ENCODE results near the gene BMPR2.
"Not testable (repeated sequence)": the region's sequence is repeated elsewhere in the genome, so short reads cannot be mapped to it uniquely, and the experiment has no call there.

Gene BMPR2

DNA sequence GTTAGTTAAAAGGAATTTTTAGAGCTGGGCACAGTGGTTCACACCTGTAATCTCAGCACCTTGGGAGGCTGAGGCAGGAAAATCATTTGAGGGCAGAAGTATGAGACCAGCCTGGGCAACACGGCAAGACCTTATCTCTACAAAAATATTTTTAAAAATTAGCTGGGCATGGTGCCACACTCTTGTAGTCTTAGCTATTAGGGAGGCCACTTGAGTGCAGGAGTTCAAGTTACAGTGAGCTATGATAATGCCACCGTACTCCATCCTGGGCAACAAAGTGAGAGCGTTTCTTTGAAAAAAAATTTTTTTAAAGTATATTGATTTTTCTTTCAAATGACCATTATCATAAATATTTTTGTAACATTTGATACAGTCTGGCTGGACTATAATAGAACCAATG, 165.0 kb downstream of the BMPR2 start:
- peak in 2 of 3 experiments; percentile 2 to 22 for DNase-seq

DNA sequence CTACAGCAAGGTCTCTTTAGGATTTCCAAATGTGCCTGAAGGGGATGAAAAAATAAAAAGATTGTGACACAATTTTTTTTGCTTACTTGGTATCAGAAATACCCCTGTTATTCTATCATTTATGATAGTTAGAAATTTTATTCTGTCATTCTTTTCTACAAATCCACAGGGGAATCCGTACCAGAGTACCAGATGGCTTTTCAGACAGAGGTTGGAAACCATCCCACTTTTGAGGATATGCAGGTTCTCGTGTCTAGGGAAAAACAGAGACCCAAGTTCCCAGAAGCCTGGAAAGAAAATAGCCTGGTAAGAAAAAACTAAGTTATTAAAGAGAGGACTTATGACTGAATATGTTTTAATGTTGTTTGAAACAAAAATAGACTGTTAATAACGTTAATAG, 166.0 kb downstream of the BMPR2 start:
- DNase-seq = no peak

DNA sequence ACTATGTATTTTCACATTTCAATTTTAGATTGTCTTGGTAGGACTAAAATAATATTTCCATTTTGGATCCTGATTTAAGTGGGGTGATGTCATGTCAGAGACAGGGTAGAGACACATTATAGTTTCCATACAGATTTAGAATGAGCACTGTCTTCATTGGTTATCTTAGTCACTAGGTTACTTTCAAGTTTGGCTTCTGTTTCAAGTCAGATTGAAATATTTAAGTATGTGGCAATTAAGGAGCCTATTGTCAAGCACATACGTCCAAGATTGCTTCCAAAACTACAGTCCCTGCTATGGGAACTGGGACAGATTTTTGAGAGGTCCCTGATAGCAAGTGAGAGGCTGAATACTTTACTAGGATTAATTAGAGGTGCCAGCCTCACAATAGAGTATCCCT, 169.4 kb downstream of the BMPR2 start:
- DNase-seq = no peak

DNA sequence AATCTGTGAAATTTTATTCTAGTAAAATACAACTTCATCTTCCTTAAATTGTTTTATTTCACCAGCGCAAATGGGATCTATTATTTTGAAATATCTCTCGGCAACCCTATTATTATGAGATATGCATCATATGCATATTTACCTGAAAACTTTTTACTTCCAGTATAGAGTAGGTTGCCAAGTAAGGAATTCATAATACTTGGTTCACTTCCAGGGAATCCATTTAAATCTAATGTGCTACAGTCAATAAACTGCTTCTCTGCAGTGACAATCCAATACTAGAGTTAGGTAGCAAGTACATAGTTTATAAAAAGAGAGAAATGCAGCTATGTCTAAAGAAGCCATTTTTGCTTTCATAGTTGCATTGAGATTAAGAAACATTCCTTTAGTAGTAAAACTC, 169.8 kb downstream of the BMPR2 start:
- DNase-seq = no peak

DNA sequence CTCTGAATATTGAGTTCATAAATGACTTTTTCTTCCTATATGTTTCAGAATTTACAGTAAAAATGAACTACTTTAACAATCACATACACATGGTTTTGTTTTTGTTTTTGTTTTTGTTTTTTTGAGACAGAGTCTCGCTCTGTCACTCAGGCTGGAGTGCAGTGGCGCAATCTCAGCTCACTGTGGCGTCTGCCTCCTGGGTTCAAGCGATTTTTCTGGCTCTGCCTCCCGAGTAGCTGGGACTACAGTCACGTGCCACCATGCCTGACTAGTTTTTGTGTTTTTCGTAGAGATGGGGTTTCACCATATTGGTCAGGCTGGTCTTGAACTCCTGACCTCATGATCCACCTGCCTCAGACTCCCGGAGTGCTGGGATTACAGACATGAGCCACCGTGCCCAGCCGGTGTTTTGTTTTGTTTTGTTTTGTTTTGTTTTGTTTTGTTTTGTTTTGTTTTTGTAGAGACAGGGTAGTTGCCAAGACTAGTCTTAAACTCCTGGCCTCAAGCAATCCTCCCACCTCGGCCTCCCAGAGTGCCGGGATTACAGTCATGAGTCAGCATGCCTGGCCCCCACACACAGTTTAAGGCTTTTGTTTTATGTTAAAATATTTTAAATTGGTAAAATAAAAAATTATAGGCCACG, 170.5 kb downstream of the BMPR2 start:
- DNase-seq = not testable (repeated sequence)

DNA sequence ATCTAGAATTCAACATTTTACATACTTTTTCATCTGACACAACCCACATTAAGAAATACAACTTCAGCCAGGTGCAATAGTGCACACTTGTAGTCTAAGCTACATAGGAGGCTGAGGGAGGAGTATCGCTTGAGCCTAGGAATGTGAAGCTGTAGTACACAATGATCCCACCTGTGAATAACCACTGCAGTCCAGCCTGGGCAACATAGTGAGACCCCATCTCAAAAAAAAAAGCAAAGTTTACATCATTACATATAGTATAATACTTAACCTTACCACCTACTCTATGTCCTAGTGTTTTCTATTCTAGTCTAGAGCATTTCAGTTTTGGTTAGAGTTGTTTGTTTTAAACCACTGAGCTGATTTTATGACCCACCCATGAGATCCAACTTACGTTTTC, 172.1 kb downstream of the BMPR2 start:
- DNase-seq = no peak

DNA sequence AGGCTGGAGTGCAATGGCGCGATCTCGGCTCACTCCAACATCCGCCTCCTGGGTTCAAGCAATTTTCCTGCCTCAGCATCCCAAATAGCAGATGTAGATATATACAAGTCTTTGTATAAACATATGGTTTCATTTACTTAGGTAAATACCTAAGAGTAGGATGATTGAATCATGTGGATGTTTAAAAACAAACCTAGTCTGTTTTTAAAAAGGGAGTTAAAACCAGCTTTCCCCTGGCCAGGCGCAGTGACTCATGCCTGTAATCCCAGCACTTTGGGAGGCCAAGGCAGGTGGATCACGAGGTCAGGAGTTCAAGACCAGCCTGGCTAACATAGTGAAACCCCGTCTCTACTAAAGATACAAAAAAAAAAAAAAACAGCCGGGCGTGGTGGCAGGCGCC, 174.9 kb downstream of the BMPR2 start:
- DNase-seq = not testable (repeated sequence)

DNA sequence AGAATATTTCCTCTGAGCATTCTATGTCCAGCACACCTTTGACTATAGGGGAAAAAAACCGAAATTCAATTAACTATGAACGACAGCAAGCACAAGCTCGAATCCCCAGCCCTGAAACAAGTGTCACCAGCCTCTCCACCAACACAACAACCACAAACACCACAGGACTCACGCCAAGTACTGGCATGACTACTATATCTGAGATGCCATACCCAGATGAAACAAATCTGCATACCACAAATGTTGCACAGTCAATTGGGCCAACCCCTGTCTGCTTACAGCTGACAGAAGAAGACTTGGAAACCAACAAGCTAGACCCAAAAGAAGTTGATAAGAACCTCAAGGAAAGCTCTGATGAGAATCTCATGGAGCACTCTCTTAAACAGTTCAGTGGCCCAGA, 179.2 kb downstream of the BMPR2 start:
- no peak for DNase-seq

DNA sequence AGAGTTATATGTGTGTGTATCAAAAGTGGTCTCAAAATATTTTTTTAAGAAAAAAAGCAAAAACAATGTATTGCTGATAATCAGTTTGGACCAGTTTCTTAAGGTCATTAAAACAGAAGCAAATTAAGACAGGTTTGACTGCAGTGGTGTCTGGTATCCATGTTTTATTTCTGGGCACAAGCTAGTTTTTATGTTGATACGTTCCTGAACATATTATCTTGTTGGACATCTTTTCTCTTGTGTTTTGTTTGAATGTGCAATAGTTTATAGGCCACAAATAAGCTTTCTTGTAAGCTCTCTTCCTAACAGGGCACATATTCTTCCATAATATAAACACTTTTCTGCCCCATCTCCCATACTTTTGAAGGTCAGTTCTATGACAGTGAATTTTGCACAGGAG, 184.1 kb downstream of the BMPR2 start:
- no peak for DNase-seq

DNA sequence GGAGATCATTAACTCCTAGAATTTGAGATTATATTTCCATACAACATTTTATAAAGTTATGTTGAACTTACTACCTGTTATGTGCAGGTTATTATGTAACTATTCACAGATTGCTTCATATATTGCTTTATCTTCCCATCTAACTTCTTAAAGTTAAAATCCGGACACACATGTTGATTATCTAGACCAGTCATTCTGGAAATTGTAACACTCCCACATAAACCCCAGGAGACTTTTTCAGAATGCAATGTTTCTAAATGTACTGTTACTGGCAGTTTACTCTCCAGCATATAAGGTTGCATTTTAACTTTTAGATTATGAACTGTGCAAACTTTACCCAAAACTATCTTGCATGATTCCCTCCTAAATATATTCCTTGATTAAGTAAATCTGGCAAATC, 188.1 kb downstream of the BMPR2 start:
- no peak for DNase-seq

DNA sequence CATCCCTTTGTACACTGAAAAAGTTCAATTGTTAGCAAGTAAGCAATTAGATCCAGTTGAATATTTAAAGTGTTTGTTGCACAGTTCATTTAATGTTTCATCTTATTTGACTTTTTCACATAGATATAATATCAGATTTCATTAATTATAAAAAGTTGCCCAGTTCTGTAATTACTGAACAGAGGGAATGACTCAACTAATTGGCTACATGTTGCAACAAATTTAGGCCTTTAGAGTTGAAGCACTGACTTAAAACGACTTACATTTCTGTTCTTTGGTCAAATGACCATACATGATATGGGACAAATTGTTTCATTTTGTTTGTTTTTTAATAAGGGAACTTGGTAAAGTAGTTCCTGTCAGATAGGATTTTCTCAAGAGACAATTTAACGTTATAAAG, 190.2 kb downstream of the BMPR2 start:
- no peak for DNase-seq

DNA sequence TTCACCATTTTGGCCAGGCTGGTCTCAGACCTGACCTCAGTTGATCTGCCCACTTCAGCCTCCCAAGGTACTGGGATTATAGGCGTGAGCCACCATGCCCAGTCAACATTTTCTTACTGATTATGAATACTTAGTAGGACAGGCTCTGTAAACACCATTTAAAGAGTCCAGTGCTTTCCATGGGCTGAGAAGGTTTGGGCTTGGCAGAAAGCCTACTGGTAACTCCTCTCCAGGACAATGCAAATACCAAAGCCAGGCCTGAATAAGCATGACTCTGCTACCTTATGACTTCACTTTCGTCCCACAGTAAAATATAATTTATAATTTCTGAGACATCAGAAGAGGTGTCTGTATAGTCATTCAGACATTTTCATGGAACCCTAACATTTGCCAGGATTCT, 198.4 kb downstream of the BMPR2 start:
- no peak for DNase-seq

DNA sequence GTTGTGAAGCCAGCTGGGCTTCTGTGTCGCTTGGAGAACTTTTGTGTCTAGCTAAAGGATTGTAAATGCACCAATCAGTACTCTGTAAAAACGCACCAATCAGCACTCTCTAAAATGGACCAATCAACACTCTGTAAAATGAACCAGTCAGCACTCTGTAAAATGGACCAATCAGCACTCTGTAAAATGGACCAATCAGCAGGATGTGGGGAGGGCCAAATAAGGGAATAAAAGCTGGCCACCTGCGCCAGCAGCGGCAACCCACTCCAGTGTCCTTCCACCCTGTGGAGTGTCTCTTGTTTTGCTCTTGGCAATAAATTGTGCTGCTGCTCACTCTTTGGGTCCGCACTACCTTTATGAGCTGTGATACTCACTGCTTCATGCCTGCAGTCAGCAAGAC, 199.1 kb downstream of the BMPR2 start:
- not testable (repeated sequence) for DNase-seq

DNA sequence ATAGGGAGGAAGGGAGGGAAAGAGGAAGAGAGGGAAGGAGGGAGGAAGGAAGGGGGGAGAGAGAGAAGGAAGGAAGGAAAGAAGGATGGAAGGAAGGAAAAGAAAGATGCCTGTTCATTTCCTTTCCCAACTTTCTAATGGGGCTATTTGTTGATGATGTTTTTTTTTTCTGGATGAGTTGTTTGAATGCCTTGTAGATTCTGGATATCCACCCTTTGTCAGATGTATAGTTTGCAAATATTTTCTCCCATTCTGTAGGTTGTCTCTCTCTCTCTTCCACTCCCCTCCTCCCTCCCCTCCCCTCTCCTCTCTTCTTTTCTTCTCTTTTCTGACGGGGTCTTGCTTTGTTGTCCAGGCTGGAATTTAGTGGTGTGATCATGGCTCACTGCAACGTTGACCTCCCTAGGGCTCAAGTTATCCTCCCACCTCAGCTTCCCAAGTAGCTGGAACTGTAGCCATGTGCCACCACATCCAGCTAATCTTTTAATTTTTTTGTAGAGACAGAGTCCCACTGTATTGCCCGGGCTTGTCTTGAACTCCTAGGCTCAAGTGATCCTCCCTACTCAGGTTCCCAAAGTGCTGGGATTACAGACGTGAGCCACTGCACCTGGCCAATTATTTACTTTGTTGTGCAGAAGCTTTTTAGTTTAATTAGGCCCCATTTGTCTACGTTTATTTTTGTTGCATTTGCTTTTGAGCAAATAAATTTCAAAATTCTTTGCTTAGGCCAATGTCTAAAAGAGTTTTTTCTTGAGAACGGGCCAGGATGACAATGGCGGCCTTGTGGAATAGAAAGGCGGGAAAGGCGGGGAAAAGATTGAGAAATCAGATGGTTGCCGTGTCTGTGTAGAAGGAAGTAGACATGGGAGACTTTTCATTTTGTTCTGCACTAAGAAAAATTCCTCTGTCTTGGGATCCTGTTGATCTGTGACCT, 201.4 kb downstream of the BMPR2 start:
- peak; percentile 15 to 60 (median 23) for DNase-seq

DNA sequence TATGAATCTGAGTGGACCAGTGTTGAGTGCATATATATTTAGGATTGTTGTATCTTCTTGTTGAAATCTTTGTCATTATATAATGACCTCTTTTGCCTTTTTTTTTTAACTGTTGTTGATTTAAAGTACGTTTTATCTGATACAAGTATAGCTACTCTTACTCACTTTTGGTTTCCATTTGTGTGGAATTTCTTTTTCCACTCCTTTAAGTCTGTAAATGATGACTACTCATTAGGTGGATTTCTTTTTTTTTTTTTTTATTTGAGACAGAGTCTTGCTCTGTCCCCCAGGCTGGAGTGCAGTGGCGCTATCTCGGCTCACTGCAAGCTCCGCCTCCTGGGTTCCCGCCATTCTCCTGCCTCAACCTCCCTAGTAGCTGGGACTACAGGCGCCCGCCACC, 206.7 kb downstream of the BMPR2 start:
- DNase-seq = not testable (repeated sequence)

DNA sequence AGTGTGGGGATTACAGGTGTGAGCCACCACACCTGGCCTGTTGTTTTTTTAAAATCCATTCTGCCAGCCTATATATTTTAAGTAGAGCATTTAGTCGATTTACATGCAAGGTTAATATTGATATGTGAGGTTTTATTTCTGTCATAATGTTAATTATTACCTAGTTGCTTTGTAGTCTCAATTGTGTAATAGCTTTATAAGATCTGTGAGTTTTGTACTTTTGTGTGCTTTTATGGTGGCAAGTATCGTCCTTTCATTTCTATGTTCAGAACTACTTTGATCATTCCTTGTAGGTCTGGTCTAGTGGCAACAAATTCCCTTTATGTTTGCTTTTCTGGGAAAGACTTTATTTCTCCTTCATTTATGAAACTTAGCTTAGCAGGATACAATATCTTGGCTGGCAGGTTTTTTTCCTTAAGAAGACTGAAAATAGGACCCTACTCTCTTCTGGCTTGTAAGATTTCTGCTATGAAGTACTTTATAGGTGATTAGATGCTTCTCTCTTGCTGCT, 207.6 kb downstream of the BMPR2 start:
- DNase-seq = no peak

DNA sequence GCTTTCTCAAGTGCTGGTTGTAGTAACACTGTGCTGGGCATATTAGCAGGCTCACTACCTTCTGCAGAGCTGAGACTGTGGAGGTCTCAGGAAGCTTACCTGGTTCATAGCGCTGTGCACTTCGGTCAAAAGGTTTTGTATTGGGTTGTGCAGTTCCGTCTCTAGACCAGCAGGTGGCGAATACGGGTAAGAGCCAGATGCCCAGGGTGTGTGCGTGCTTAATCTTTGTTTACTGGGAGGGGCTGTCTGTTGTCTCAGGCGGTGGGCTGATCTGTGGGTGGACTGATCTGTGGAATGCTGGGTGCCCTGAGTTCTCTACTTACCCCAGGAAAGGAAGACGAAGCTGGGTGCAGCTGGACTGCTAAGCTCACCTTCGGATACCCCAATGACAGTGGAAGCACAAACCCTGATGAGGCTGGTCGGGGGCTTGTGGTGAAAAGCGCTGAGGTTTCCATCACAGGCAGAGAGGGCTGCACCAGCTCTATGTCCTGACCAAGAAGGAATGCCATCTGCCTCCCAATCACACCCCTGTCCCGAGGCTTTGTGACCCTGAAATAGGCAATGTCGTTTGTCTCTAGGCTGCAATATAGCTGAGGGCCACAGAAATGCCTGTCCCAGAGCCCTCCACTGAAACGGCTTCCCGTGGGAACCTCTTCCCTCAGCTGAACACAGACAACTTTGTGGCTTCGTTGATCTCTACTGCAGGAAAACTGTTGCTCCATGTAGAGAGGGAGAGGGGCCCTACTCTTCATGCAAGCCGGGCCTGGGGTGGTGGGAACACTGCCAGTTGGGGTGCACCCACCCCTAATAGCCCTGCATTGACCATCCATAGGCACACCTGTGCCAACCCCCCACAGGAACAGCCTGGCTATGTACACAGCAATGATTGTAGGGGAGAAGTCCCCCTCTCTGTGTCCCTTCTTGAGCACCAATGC, 212.8 kb downstream of the BMPR2 start:
- peak; percentile 68 to 89 (median 76) for DNase-seq

DNA sequence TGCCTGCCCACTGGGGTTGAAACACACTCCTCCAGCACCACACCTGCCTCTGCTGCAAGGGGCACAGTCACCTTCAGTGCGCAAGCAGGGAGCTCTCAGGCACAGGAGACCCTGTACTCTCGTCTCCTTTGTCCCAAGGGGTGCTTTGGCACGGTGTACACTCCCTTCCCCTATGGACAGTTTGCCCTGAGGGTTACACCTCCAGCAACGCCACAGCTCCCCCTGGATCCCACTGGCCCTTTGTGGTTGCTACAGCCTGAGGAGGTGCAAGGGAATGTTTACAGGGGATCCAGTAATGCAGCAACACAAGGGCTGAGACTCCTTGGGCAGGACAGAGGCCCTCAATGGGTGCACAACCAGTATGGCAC, 213.4 kb downstream of the BMPR2 start:
- DNase-seq = no peak

DNA sequence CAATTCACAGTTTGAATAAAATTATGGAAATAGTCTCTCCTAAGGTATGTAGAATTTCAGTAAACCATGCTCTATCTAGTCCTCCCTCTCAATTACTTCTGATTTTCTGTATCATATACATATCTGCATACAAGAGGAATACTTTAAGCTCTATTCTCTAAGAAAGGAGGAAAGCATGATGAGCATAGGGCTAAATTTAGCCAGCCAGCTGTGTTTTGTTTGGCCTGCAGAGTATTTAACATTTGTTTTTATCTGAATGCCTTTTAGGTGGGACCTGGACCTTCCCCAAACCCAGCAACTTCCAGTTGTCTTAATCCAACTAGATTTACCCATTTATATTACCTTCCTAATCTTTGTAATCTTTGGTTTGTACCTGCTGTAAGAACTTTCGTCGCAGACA, 216.4 kb downstream of the BMPR2 start:
- DNase-seq = no peak

DNA sequence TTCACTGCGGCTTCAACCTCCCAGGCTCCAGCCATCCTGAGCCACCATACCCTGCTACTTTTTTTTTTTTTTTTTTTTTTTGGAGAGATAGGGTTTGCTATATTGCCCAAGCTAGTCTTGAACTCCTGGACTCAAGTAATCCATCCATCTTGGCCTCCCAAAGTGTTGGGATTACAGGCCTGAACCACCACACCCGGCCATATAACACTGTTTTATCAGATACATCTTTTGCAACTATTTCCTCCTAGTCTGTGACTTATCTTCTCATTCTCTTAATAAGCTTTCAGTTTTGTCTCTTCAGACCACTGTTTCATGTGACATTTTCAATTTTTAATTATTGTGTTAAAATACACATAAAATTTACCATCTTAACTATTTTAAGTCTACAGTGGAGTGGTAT, 223.0 kb downstream of the BMPR2 start:
- DNase-seq = no peak

DNA sequence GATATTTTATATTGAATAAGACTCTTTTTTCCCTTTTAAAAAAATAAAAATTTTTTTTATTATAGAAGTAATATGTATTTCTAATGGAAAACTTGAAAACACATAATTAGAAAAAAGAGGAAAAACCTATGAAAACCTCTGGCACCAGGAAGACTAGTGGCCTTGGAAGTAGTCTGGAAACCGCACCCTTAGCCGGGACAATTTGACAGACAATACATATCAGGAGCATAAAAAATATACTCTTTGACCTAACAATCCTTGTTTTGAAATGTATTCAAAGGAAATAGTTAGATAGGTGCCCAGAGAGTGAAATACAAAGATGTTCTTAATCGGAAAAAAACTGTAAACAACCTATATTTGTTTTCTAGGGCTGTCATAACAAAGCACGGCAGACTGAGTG, 223.8 kb downstream of the BMPR2 start:
- no peak for DNase-seq

DNA sequence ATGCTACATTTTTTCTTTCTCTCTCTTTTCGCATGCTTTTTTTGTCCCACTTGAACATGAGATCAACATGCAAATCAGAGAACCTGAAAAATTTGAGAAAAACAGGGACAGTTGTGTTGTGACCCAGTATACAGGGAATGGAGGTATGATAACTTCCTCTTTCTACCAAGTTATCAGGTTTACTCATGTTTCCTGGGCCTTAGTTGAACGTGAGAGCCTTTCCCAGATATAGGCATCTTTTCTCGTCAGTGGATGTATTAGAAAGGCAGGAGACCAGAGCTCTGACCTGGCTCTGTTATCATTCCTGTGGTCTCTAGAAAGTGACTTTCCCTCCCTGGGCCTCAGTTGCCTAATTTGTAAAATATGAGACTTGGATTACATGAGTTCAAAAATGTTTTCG, 228.6 kb downstream of the BMPR2 start:
- no peak for DNase-seq

DNA sequence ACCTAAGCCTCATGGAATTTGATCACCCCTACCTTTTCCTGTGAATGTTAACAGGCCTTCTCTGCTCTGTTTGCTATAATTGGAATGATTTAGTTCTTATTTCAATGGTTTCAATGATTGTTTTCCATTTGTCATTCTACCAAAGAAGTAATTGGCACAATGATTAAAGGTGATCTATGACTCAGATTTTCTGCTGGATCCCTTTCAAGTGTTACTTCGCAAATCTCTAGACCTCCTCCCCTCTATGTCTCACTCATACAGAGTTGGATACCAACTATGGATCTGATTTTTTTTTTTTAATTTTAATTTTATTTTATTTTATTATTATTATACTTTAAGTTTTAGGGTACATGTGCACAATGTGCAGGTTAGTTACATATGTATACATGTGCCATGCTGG, 229.0 kb downstream of the BMPR2 start:
- no peak for DNase-seq
